HG02938 (cell line): ENCODE data around the gene C2.

Source experiments
- ATAC-seq: cut with Tn5 transposase; IDR thresholded peaks from one replicate; pipeline ENCODE4 v1.9.1; 2021; ENCODE audit warnings: mild to moderate bottlenecking, moderate library complexity; ENCODE audit not compliant: unreplicated experiment

The C2 gene

DNA sequence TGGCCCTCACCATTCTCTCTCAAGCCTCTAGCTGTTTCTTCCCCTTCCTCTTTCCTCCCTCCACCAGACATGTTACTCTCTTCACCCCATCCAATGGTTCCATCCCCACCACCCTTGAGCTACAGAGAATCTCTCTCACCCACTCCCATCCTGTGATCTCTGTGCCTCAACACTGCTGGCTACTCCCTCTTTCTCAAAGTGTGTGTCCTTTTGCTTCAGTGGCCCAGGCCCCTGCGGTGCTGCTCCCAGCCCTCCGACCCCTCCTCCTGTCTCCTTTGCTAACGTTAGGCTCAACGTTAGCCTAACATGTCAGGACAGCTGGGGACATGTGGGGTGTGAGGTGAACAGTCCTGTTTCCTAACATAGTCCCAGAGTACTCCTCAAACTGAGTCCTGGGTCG, 25.4 kb downstream of the C2 start:
- no peak for ATAC-seq

DNA sequence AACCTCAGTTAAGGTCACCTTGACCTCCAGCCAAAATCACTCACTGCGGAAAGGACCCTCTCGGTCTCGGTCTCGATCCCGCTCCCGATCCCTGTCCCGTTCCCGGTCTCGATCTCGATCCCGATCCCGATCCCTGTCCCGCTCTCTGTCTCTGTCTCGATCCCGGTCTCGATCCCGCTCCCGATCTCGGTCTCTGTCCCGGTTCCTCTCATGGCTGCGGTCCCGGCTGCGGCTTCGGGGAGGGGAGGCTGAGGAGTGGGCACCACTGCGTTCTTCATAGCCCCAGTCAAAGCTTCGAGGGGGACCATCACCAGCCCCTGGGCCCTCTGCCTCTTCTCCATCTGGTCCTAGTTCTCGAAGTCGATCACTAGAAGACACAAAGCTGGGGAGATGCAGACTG, 27.0 kb downstream of the C2 start:
- ATAC-seq = no peak

DNA sequence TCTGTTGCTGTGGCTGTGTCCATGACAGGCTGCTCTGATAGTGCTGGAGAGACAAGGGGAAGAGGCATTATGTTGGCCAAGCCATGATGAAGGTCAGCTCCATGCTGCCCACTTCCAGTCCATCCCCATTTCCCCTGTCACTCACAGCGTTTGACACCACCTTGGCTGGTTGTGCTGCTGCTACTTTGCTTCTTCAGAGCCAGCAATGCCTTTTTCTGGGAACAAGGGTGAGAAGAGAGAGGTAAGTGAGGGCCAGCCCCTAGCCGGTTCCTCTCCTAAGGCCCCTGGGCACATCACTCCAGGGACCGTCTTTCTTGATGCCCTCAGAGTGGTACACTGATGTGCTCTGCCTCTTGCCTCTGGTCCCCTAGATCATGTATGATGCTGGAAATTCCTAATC, 29.3 kb downstream of the C2 start:
- no peak for ATAC-seq

GRCh38 chr6:31958412-31958740, 30.9 kb downstream of the C2 start:
- no peak for ATAC-seq

DNA sequence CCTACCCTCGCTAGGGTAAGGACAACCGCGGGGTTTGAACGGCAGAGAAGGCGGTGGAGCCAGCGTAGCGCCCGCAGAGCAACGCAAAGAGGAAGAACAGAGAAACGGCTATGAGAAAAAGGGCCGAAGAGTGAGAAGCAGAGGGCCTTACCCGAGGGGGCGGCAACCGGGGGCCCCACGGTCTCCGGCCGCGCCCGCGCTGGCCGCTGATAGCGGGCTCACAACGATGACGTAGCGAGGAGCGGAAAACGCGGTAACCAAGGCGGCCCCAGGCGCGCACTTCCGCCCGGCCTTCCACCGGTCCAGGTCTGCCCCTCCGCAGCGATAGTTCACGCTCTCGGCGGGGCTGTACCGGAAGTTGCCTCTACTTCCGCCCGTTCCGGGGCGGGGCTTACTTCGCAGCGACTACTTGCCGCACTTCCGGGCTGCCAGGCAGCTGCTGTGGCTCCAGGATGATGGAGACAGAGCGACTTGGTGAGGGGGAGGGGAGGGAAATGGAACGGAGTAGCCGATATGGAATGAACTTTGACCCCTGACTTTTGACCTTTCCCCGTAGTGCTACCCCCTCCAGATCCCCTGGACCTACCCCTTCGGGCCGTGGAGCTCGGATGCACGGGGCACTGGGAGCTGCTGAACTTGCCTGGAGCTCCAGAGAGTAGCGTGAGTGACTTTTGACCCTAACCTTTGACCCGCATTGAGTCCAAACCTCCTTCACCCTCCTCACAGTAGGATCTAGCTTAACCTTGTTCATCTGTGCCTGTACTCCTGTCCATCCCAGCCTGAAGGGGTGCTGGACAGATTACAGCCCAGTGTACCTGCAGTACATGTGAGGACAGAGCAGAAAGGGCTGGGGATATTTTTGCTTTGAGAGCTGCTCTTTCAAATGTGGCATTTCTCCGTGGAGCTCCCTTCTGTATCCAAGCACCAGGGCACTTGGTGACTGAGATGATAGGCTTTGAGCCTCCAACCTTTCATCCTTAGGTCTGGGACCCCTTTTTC, 31.5 kb downstream of the C2 start, which contains the start of the genes NELFE and SKIC2:
Gene NELFE, minus strand, starts transcription at position 231 of the 999 bp plus-strand sequence. CDS start 525 bp downstream, outside the sequence.
Gene SKIC2, plus strand, starts transcription at position 435 of the 999 bp plus-strand sequence. Its CDS starts 18 bp downstream, at position 453.
- ATAC-seq = peak; percentile 96

GRCh38 chr6:31961616-31962015, 34.1 kb downstream of the C2 start:
- no peak for ATAC-seq

GRCh38 chr6:31963921-31964320, 36.4 kb downstream of the C2 start:
- no peak for ATAC-seq

DNA sequence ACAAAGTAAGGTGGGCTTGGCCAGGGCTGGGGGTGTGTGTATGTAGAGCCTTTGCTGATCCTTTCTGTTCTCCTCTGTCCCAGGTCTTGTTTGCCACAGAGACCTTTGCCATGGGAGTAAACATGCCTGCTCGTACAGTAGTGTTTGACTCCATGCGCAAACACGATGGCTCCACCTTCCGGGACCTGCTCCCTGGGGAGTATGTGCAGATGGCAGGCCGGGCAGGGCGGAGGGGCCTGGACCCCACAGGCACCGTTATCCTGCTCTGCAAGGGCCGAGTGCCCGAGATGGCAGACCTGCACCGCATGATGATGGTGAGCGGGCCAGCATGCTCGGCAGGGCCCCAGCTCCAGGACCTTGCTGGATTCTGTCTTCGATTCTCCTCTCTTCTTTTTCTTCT, 38.2 kb downstream of the C2 start:
- no peak for ATAC-seq

DNA sequence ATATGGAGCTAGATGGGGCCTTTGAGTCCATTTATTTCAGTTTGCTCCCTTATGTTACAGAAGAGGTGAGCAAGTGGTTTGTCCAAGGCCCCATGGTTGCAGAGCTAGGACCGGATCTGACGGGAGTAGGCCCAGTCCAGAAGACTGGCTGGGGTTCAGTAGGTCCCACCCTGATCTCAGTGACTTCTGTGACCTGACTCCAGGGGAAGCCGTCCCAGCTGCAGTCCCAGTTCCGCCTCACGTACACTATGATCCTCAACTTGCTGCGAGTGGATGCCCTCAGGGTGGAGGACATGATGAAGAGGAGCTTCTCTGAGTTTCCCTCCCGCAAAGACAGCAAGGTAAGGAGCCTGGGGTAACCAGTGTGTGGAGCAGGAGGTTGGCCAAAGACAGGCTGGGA, 39.0 kb downstream of the C2 start:
- ATAC-seq = no peak

DNA sequence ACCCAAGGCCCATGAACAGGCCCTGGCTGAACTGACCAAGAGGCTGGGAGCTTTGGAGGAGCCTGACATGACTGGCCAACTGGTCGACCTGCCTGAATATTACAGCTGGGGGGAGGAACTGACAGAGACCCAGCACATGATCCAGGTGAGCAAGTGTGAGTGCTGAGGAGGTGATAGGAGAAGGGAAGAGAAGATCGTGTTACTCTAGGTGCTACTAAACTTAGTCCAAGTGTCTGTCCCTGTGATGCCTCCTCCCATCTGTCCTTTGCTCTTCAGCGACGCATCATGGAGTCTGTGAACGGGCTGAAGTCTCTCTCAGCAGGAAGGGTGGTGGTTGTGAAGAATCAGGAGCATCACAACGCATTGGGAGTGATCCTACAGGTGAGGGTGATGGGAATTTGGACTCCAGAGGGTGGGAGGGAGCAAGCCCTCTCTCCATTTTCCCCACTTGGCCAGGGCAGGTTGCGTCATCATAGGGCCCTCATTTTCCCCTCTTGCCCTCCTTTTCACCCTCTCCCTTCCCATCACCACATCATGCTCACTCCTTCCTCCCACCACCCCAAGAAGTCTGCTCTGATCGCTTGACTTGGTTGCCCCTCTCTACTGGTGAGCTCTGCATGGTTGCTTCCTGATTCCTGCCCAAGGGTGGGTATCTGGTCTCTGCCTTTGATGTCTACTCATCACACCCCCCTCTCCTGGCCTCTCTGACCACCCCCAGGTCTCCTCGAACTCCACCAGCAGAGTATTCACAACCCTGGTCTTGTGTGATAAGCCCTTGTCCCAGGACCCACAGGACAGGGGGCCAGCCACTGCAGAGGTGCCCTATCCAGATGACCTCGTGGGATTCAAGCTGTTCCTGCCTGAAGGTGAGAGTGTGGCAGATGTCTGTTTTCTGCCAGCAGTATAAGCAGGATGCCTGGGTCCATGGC, 39.7 kb downstream of the C2 start:
- ATAC-seq = no peak

- no peak for ATAC-seq
Observed at GRCh38 chr6:31967926-31968320, 40.4 kb downstream of the C2 start.

DNA sequence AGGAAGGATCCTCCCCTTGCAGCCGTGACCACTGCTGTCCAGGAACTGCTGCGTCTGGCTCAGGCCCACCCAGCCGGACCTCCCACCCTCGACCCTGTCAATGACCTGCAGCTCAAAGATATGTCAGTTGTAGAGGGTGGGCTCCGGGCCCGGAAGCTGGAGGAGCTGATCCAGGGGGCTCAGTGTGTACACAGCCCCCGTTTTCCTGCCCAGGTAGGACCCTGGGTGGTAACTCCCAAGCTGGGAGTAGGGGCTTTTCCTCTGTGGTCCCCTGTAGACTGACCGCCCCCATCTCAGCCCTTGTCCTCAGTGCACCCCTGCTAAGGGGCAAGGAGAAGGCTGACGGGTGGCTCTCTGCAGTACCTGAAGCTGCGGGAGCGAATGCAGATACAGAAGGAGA, 40.8 kb downstream of the C2 start:
- no peak for ATAC-seq

DNA sequence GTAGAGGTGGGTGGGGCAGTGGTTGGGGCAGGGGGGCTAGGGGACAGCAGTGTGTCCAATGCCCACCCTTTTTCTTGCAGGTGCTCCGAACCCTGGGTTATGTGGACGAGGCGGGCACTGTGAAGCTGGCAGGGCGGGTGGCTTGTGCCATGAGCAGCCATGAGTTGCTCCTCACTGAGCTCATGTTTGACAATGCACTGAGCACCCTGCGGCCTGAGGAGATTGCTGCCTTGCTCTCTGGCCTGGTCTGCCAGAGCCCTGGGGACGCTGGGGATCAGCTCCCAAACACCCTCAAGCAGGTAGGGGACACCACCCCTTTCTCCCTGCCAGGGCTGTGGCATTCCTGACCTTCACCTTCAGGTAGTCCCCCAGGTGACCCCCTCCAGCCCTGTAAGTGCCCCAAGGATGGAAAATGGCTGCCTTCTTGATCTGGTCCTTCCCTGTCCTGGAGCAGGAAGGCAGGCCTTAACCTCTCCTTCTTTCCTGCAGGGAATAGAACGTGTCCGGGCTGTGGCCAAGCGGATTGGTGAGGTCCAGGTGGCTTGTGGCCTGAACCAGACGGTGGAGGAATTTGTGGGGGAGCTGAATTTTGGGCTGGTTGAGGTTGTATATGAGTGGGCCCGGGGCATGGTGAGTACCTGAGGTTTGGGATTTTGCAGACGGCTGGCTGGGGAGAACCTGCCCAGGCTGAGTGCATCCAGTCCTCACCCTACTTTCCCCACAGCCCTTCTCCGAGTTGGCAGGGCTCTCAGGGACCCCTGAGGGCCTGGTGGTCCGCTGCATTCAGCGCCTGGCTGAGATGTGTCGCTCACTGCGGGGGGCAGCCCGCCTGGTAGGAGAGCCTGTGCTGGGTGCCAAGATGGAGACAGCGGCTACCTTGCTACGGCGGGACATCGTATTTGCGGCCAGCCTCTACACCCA, 41.5 kb downstream of the C2 start:
- no peak for ATAC-seq

DNA sequence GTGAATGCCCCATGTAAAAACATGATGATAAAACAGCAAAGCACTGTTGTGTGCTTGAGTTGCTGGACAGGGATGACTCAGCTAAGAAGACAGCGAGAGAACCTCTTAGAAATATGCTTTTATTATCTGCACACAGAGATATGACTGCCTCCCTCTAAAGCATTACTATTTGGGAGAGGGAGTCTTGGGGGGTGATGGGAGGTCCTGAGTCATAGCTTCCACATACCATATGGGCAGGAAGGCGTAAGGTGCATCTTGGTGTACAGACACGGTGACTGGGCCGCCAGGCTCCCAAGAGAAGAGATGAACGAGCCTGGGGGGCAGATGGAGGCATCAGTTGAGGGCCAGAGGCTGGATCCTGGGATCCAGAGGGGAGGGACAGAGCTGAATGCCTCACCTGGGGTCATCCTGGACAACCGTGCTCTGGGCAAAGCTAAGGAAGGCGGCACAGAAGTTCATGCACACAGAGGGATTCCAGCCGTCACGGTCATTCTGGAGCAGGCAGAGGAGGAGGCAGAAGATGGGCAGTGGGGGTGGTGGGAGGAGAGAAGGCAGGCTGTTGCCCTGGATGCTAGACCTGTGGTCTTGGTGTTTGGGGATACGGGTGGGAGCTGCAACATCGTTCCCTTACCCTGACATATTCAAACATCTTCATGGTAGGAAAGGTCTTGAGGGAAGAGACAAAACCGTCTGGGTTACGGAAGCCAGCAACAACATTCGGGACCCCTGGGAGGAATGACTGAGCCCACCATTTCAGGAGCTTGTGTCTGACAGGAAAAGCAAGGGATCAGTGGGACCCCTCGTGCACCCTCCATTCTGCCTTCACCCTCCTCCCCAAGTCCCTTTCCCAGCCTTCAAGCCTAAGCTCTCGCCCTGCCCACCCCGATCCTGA, 42.4 kb downstream of the C2 start:
- no peak for ATAC-seq

GRCh38 chr6:31970604-31971271, 43.2 kb downstream of the C2 start:
- ATAC-seq = no peak

- ATAC-seq = no peak
Observed at GRCh38 chr6:31971279-31971992, 43.9 kb downstream of the C2 start.

- ATAC-seq = peak; percentile 85
Observed at GRCh38 chr6:31971993-31972708, 44.6 kb downstream of the C2 start, which contains the start of gene DXO. Gene DXO, minus strand, starts transcription at chr6:31972138. Its CDS starts 463 bp downstream, at chr6:31971675.
